H1 (cell line): ENCODE measurements around the gene NAP1L3. TPM values are rescaled to one million over a fixed set of nuclear protein-coding genes. Genes with fewer than 3 reads are reported as not detected.

ENCODE experiments used
- CTCF ChIA-PET: fragments of 300-600 bp; sonication (Branson Sonifier 250); formaldehyde crosslinking; loops from one replicate; lab custom pipeline; 2021; ENCODE audit not compliant: partially characterized antibody; lab: Charles Lee
- POLR2A ChIA-PET: fragments of 300-600 bp; sonication (Branson Sonifier 250); formaldehyde crosslinking; loops from one replicate; lab custom pipeline; 2021; ENCODE audit warnings: inconsistent platforms; ENCODE audit not compliant: partially characterized antibody; lab: Charles Lee
- DNase-seq, 2 experiments: peaks; one replicate each; pipeline versions ENCODE4 v3.0.0 to v3.0.0-alpha.2; 2010 to 2022; ENCODE audit warnings: low spot score in 2 of 2, low read depth in 1 of 2, mixed read lengths in 1 of 2
- FAIRE-seq: peaks from 2 replicates; lab custom pipeline; 2011; peaks lifted over from hg19 to GRCh38; lab: Jason Lieb, UNC
- H2AFZ ChIP-seq: 2 replicates; pipeline ENCODE4 v1.8.1; 2012; ENCODE audit warnings: low read length, inconsistent platforms
- H2AK5ac ChIP-seq: 2 replicates; pipeline ENCODE4 v1.6.1; 2013; ENCODE audit warnings: low read depth, low read length
- H2BK120ac ChIP-seq: replicated peaks from 2 replicates; pipeline ENCODE3; 2013; ENCODE audit warnings: low read depth, low read length, inconsistent platforms
- H2BK12ac ChIP-seq: 2 replicates; pipeline ENCODE4 v1.6.1; 2013; ENCODE audit warnings: low read depth, low read length
- H2BK15ac ChIP-seq: 2 replicates; pipeline ENCODE4 v1.6.1; 2013; ENCODE audit warnings: low read length
- H2BK20ac ChIP-seq: 2 replicates; pipeline ENCODE4 v1.6.1; 2013; ENCODE audit warnings: low read length
- H2BK5ac ChIP-seq: 2 replicates; pipeline ENCODE4 v1.6.1; 2013; ENCODE audit warnings: low read depth, low read length
- H3K14ac ChIP-seq: 2 replicates; pipeline ENCODE4 v1.6.1; 2013; ENCODE audit warnings: inconsistent platforms; ENCODE audit not compliant: insufficient read length
- H3K18ac ChIP-seq: 2 replicates; pipeline ENCODE4 v1.6.1; 2013; ENCODE audit warnings: low read length; ENCODE audit errors: extremely low read depth
- H3K23ac ChIP-seq: 2 replicates; pipeline ENCODE4 v1.6.1; 2013; ENCODE audit warnings: inconsistent platforms; ENCODE audit not compliant: insufficient read length
- H3K23me2 ChIP-seq: 2 replicates; pipeline ENCODE4 v1.6.1; 2013; ENCODE audit warnings: low read depth, low read length
- H3K27ac ChIP-seq: 2 replicates; pipeline ENCODE4 v1.6.1; 2011; ENCODE audit warnings: low read depth, low read length, inconsistent platforms
- H3K27me3 ChIP-seq, 4 experiments: replicated peaks in 1 of 4; 1 replicate in 1 of 4; 2 replicates in 3 of 4; pipeline versions ENCODE4 v1.6.1 to v1.8.1; 2011 to 2013; ENCODE audit warnings: low read length in 3 of 4, mild to moderate bottlenecking in 3 of 4, inconsistent platforms in 2 of 4, mixed read lengths in 2 of 4, moderate library complexity in 1 of 4; ENCODE audit not compliant: control insufficient read depth in 3 of 4, insufficient read depth in 3 of 4; ENCODE audit errors: extremely low read depth in 1 of 4
- H3K36me3 ChIP-seq, 4 experiments: 2 replicates each; pipeline versions ENCODE4 v1.6.1 to v1.8.1; 2011 to 2013; ENCODE audit warnings: mild to moderate bottlenecking in 4 of 4, low read length in 3 of 4, moderate library complexity in 2 of 4, control low read depth in 1 of 4, inconsistent platforms in 1 of 4; ENCODE audit not compliant: insufficient read depth in 4 of 4, control insufficient read depth in 2 of 4
- H3K4ac ChIP-seq: replicated peaks from 2 replicates; pipeline ENCODE3; 2013; ENCODE audit warnings: low read length, low read depth, mixed read lengths, inconsistent platforms; ENCODE audit not compliant: insufficient read length
- H3K4me1 ChIP-seq, 4 experiments: replicated peaks in 1 of 4; 1 replicate in 1 of 4; 2 replicates in 3 of 4; pipeline versions ENCODE4 v1.6.1 to v1.8.1; 2011 to 2013; ENCODE audit warnings: low read length in 3 of 4, inconsistent platforms in 2 of 4, mixed read lengths in 1 of 4; ENCODE audit not compliant: insufficient read depth in 4 of 4, control insufficient read depth in 3 of 4
- H3K4me2 ChIP-seq, 2 experiments: 2 replicates each; pipeline versions ENCODE4 v1.6.1 to v1.8.1; 2011 to 2013; ENCODE audit warnings: low read depth in 2 of 2, low read length in 2 of 2, control low read depth in 1 of 2, inconsistent platforms in 1 of 2, mild to moderate bottlenecking in 1 of 2; ENCODE audit not compliant: insufficient read depth in 1 of 2
- H3K4me3 ChIP-seq, 4 experiments: fragments of 200-600, 300-600 bp in 1 of 4; sonication (generic), shearing (Covaris generic), sonication (Bioruptor Twin) in 1 of 4; 2 replicates each; pipeline versions ENCODE4 v1.5.1 to v1.8.1; 2011 to 2016; ENCODE audit warnings: low read length in 4 of 4, low read depth in 3 of 4, control low read depth in 2 of 4, inconsistent platforms in 2 of 4, mild to moderate bottlenecking in 2 of 4, mixed read lengths in 1 of 4, moderate library complexity in 1 of 4; ENCODE audit not compliant: insufficient read depth in 2 of 4; ENCODE audit errors: extremely low read depth in 1 of 4
- H3K56ac ChIP-seq: replicated peaks from 2 replicates; pipeline ENCODE3; 2013; ENCODE audit warnings: low read depth, mild to moderate bottlenecking, mixed read lengths, low read length, inconsistent platforms; ENCODE audit not compliant: insufficient read length
- H3K79me1 ChIP-seq: 2 replicates; pipeline ENCODE4 v1.6.1; 2013; ENCODE audit warnings: low read depth, low read length, control low read depth
- H3K79me2 ChIP-seq, 2 experiments: 2 replicates each; pipeline versions ENCODE4 v1.6.1 to v1.8.1; 2012 to 2013; ENCODE audit warnings: low read length in 2 of 2, mild to moderate bottlenecking in 2 of 2, inconsistent platforms in 1 of 2; ENCODE audit not compliant: insufficient read depth in 2 of 2, control insufficient read depth in 1 of 2
- H3K9ac ChIP-seq, 4 experiments: replicated peaks in 1 of 4; 1 replicate in 1 of 4; 2 replicates in 3 of 4; pipeline versions ENCODE4 v1.6.1 to v1.8.1; 2011 to 2013; ENCODE audit warnings: low read depth in 3 of 4, low read length in 3 of 4, control low read depth in 2 of 4, mild to moderate bottlenecking in 2 of 4, moderate library complexity in 2 of 4, inconsistent platforms in 1 of 4; ENCODE audit errors: extremely low read depth in 1 of 4
- H3K9me3 ChIP-seq, 2 experiments: 2 replicates each; pipeline versions ENCODE4 v1.6.1 to v1.8.1; 2012 to 2013; ENCODE audit warnings: mild to moderate bottlenecking in 2 of 2, moderate library complexity in 2 of 2, control low read depth in 1 of 2, inconsistent platforms in 1 of 2, low read depth in 1 of 2, low read length in 1 of 2, mixed read lengths in 1 of 2; ENCODE audit not compliant: insufficient read depth in 2 of 2
- H4K20me1 ChIP-seq, 2 experiments: replicated peaks in 1 of 2; 2 replicates each; pipeline versions ENCODE3 to v1.8.1; 2011 to 2013; ENCODE audit warnings: inconsistent platforms in 2 of 2, low read length in 2 of 2, mild to moderate bottlenecking in 1 of 2; ENCODE audit not compliant: insufficient read depth in 2 of 2, control insufficient read depth in 1 of 2
- H4K5ac ChIP-seq: 2 replicates; pipeline ENCODE4 v1.6.1; 2013; ENCODE audit warnings: low read length, low read depth, mixed read lengths, inconsistent platforms; ENCODE audit not compliant: insufficient read length
- H4K8ac ChIP-seq: 2 replicates; pipeline ENCODE4 v1.8.0; 2013; ENCODE audit warnings: mild to moderate bottlenecking, moderate library complexity, low read length, inconsistent platforms; ENCODE audit not compliant: insufficient read depth; ENCODE audit errors: extremely low read depth
- H4K91ac ChIP-seq: replicated peaks from 2 replicates; pipeline ENCODE3; 2013; ENCODE audit warnings: low read length, mixed read lengths, inconsistent platforms; ENCODE audit not compliant: insufficient read length
- BACH1 ChIP-seq: IDR thresholded peaks from 2 replicates; pipeline ENCODE4 v1.6.1; 2012; ENCODE audit warnings: low read length, improper control_type of control experiment
- BCL11A ChIP-seq, 2 experiments: IDR thresholded peaks; one replicate each; pipeline ENCODE4 v1.6.1; 2011; ENCODE audit warnings: low read depth in 2 of 2, low read length in 2 of 2, mild to moderate bottlenecking in 2 of 2
- CTCF ChIP-seq, 3 experiments: IDR thresholded peaks; 1 replicate in 2 of 3; 2 replicates in 1 of 3; pipeline versions ENCODE4 v1.5.1 to v1.6.1; 2011; ENCODE audit warnings: low read length in 3 of 3, mild to moderate bottlenecking in 3 of 3, inconsistent platforms in 2 of 3, low read depth in 1 of 3, moderate library complexity in 1 of 3; ENCODE audit not compliant: insufficient read depth in 1 of 3; ENCODE audit errors: control extremely low read depth in 1 of 3
- JUN ChIP-seq: IDR thresholded peaks from 2 replicates; pipeline ENCODE4 v1.6.1; 2011; ENCODE audit warnings: low read depth, mild to moderate bottlenecking, improper control_type of control experiment, low read length
- KDM5A ChIP-seq: fragments of 200-600 bp; IDR thresholded peaks from 2 replicates; pipeline ENCODE4 v1.7.1; 2012; ENCODE audit warnings: mild to moderate bottlenecking, low read length, inconsistent platforms, mixed read lengths
- MAFK ChIP-seq: IDR thresholded peaks from 2 replicates; pipeline ENCODE4 v1.6.1; 2012; ENCODE audit warnings: low read depth, mild to moderate bottlenecking, improper control_type of control experiment, low read length
- POU5F1 ChIP-seq: IDR thresholded peaks from 2 replicates; pipeline ENCODE4 v1.6.1; 2011; ENCODE audit warnings: low read depth, mild to moderate bottlenecking, low read length, moderate library complexity
- RAD21 ChIP-seq, 2 experiments: IDR thresholded peaks in 1 of 2; conservative IDR thresholded peaks in 1 of 2; 2 replicates each; pipeline ENCODE4 v1.6.1; 2011; ENCODE audit warnings: low read depth in 2 of 2, low read length in 2 of 2, improper control_type of control experiment in 1 of 2, inconsistent platforms in 1 of 2, mild to moderate bottlenecking in 1 of 2, moderate library complexity in 1 of 2
- YY1 ChIP-seq: IDR thresholded peaks from 2 replicates; pipeline ENCODE4 v1.6.1; 2011; ENCODE audit warnings: low read depth, mild to moderate bottlenecking, low read length
- WGBS, 2 experiments: shearing (Covaris generic) in 1 of 2; methylation state at CpG; one replicate each; pipeline versions ENCODE4 v1.1.6 to v1.1.7; 2013 to 2015; ENCODE audit warnings: low lambda C conversion rate in 2 of 2, mixed read lengths in 2 of 2, inconsistent platforms in 1 of 2, low coverage in 1 of 2, missing lambda C conversion rate in 1 of 2; ENCODE audit not compliant: insufficient replicate concordance in 2 of 2, insufficient coverage in 1 of 2, insufficient read length in 1 of 2; ENCODE audit errors: extremely low coverage in 1 of 2, missing lambda C conversion rate in 1 of 2; 5-methylcytosine and 5-hydroxymethylcytosine counted together
- polyA plus RNA-seq, 7 experiments: library from polyadenylated mRNA; depleted of rRNA in 3 of 7; stranded (reverse) in 5 of 7; unstranded in 2 of 7; fragments of >200 nt in 5 of 7; fragments of 200-250 nt in 2 of 7; gene quantifications; 1 replicate in 5 of 7; 2 replicates in 1 of 7; 4 replicates in 1 of 7; pipeline versions ENCODE4 v1.2.1 to v1.2.3, GENCODE V29; 2011 to 2013; ENCODE audit warnings: missing spikeins in 2 of 7, mixed read lengths in 2 of 7
- total RNA-seq: library from RNA; stranded (reverse); fragmentation: NEBNext Ultra II Directional; extraction: Animal tissue kit (Norgen Biotek cat#: 25700); gene quantifications from 2 replicates; pipeline ENCODE4 v1.2.1, GENCODE V29; 2021

Gene NAP1L3
- total and polyA plus RNA-seq, 2 of the 8 experiments (the other 6 are each of a cell fraction or from before 2014, with no cell fraction given): 17.3 to 58.8 TPM

DNA sequence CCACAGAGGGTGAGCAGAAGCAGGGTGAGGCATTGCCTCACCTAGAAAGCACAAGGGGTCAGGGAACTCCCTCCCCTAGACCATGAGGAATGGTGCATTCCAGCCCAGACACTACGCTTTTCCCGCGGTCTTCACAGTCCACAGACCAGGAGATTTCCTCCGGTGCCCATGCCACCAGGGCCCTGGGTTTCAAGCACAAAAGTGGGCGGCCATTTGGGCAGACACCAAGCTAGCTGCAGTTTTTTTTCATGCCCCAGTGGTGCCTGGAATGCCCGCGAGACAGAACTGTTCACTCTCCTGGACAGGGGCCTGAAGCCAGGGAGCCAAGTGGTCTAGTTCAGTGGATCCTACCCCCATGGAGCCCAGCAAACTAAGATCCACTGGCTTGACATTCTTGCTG is 12.8 kb downstream of the NAP1L3 start:
- no peak overlapping the region for H3K14ac ChIP-seq
- H3K4me3 ChIP-seq: no peak overlapping the region
- H3K4me1 ChIP-seq: no peaks in the 10 kb centered on the region
- no peaks in the 10 kb centered on the region for H3K9me3 ChIP-seq
- no peak overlapping the region for H2BK15ac ChIP-seq
- H3K36me3 ChIP-seq: no peaks in the 10 kb centered on the region
- H3K27me3 ChIP-seq: no peaks in the 10 kb centered on the region
- no peak overlapping the region for H2AFZ ChIP-seq
- no peak overlapping the region for H4K8ac ChIP-seq
- H3K4me2 ChIP-seq: no peak overlapping the region
- no peaks in the 10 kb centered on the region for H3K79me1 ChIP-seq
- no peaks in the 10 kb centered on the region for H3K79me2 ChIP-seq
- ChIA-PET CTCF (no interaction called here), POLR2A (no interaction called here)
- no peaks in the 10 kb centered on the region for H3K23me2 ChIP-seq
- H3K4ac ChIP-seq: no peak overlapping the region
- no peak overlapping the region for H2AK5ac ChIP-seq
- H4K91ac ChIP-seq: no peak overlapping the region
- WGBS, 2 experiments: 100% methylated on average over 1 of the region's 7 CpGs; no CpG with 5 or more reads in 1 of the 2 experiments
- FAIRE-seq (no peak), DNase-seq (no peak)
- H2BK120ac ChIP-seq: no peak overlapping the region
- no peak overlapping the region for H4K5ac ChIP-seq
- H3K56ac ChIP-seq: no peak overlapping the region
- no peak overlapping the region for H3K18ac ChIP-seq
- no peak overlapping the region for H2BK20ac ChIP-seq
- H3K23ac ChIP-seq: no peak overlapping the region
- no peak overlapping the region for H2BK12ac ChIP-seq
- H3K9ac ChIP-seq: no peak overlapping the region
- no peak overlapping the region for H2BK5ac ChIP-seq
- H4K20me1 ChIP-seq: no peaks in the 10 kb centered on the region
- no peak overlapping the region for H3K27ac ChIP-seq
- no peak for TF ChIP-seq CTCF (IDR thresholded peaks at IDR 0.05; ENCODE audit: control extremely low read depth in 1 of 3, insufficient read depth in 1 of 3, low read depth in 1 of 3, low read length in 3 of 3)
- TF ChIP-seq JUN: no peak
- no peak for TF ChIP-seq YY1
- TF ChIP-seq BCL11A (IDR thresholded peaks at IDR 0.05; ENCODE audit: low read depth in 2 of 2, low read length in 2 of 2): no peak
- TF ChIP-seq POU5F1: no peak
- no peak for TF ChIP-seq BACH1
- TF ChIP-seq RAD21 (IDR thresholded peaks at IDR 0.05 in 1 of 2, conservative IDR thresholded peaks at IDR 0.05 in 1 of 2; ENCODE audit: low read depth in 2 of 2, low read length in 2 of 2): no peak
- no peak for TF ChIP-seq KDM5A
- TF ChIP-seq MAFK: no peak
